Adipocyte (in vitro differentiated cells): ENCODE data around the gene SH3BP2.

Experiments
- DNase-seq: peaks from one replicate; pipeline ENCODE4 v3.0.0-alpha.2; 2015; ENCODE audit warnings: low read depth
- H3K27me3 ChIP-seq: replicated peaks from 2 replicates; pipeline ENCODE4 v1.7.0; 2013; ENCODE audit warnings: mild to moderate bottlenecking, low read length, moderate library complexity; ENCODE audit not compliant: control insufficient read depth, insufficient read depth
- H3K36me3 ChIP-seq: 2 replicates; pipeline ENCODE4 v1.7.0; 2013; ENCODE audit warnings: low read length, mild to moderate bottlenecking, moderate library complexity; ENCODE audit not compliant: control insufficient read depth, insufficient read depth, severe bottlenecking
- H3K4me1 ChIP-seq: 2 replicates; pipeline ENCODE4 v1.7.0; 2013; ENCODE audit warnings: mild to moderate bottlenecking, low read length, moderate library complexity; ENCODE audit not compliant: control insufficient read depth, insufficient read depth
- H3K4me3 ChIP-seq: 2 replicates; pipeline ENCODE4 v1.7.0; 2013; ENCODE audit warnings: mild to moderate bottlenecking, low read length, moderate library complexity
- H3K9ac ChIP-seq: 2 replicates; pipeline ENCODE4 v1.7.0; 2013; ENCODE audit warnings: mild to moderate bottlenecking, low read length, moderate library complexity
- H3K9me3 ChIP-seq: 2 replicates; pipeline ENCODE4 v1.7.0; 2013; ENCODE audit warnings: mild to moderate bottlenecking, low read length, moderate library complexity; ENCODE audit not compliant: control insufficient read depth

SH3BP2 gene

GRCh38 chr4:2827071-2827873, 34.4 kb downstream of the SH3BP2 start:
- Histone ChIP-seq H3K4me3 (no peak overlapping the region), H3K4me1 (no peaks in the 10 kb centered on the region), H3K9ac (no peak overlapping the region), H3K36me3 (peaks cover 76% of the 10 kb centered on the region), H3K9me3 (no peaks in the 10 kb centered on the region), H3K27me3 (no peaks in the 10 kb centered on the region)
- DNase-seq = no peak

GRCh38 chr4:2827874-2828751, 35.2 kb downstream of the SH3BP2 start:
- Histone ChIP-seq H3K9ac (no peak overlapping the region), H3K36me3 (peaks cover 79% of the 10 kb centered on the region), H3K4me3 (no peak overlapping the region), H3K4me1 (no peaks in the 10 kb centered on the region), H3K27me3 (no peaks in the 10 kb centered on the region), H3K9me3 (no peaks in the 10 kb centered on the region)
- no peak for DNase-seq

GRCh38 chr4:2828758-2829181, 35.9 kb downstream of the SH3BP2 start:
- no peak for DNase-seq
- Histone ChIP-seq H3K4me1 (no peaks in the 10 kb centered on the region), H3K36me3 (peaks cover 83% of the 10 kb centered on the region), H3K9ac (no peak overlapping the region), H3K27me3 (no peaks in the 10 kb centered on the region), H3K4me3 (no peak overlapping the region), H3K9me3 (no peaks in the 10 kb centered on the region)

GRCh38 chr4:2829321-2829932, 36.5 kb downstream of the SH3BP2 start:
- no peaks in the 10 kb centered on the region for H3K27me3 ChIP-seq
- no peak overlapping the region for H3K9ac ChIP-seq
- peaks cover 83% of the 10 kb centered on the region for H3K36me3 ChIP-seq
- H3K4me3 ChIP-seq = no peak overlapping the region
- no peaks in the 10 kb centered on the region for H3K9me3 ChIP-seq
- DNase-seq = no peak
- no peaks in the 10 kb centered on the region for H3K4me1 ChIP-seq

GRCh38 chr4:2829933-2830451, 37.1 kb downstream of the SH3BP2 start:
- Histone ChIP-seq H3K4me1 (no peaks in the 10 kb centered on the region), H3K4me3 (no peak overlapping the region), H3K36me3 (peaks cover 83% of the 10 kb centered on the region), H3K9ac (no peak overlapping the region), H3K9me3 (no peaks in the 10 kb centered on the region), H3K27me3 (no peaks in the 10 kb centered on the region)
- no peak for DNase-seq

- H3K4me3 ChIP-seq = no peak overlapping the region
- H3K4me1 ChIP-seq = no peaks in the 10 kb centered on the region
- no peaks in the 10 kb centered on the region for H3K9me3 ChIP-seq
- no peak overlapping the region for H3K9ac ChIP-seq
- H3K27me3 ChIP-seq = no peaks in the 10 kb centered on the region
- peaks cover 77% of the 10 kb centered on the region for H3K36me3 ChIP-seq
- no peak for DNase-seq
Observed at GRCh38 chr4:2830632-2831610, 38.0 kb downstream of the SH3BP2 start.

GRCh38 chr4:2831611-2832308, 38.9 kb downstream of the SH3BP2 start:
- no peak for DNase-seq
- Histone ChIP-seq H3K4me1 (peaks cover 7% of the 10 kb centered on the region), H3K36me3 (peaks cover 75% of the 10 kb centered on the region)

GRCh38 chr4:2832309-2832980, 39.6 kb downstream of the SH3BP2 start:
- peaks cover 69% of the 10 kb centered on the region for H3K36me3 ChIP-seq
- peaks cover 14% of the 10 kb centered on the region for H3K4me1 ChIP-seq
- DNase-seq = no peak
- H3K27me3 ChIP-seq = no peaks in the 10 kb centered on the region
- no peaks in the 10 kb centered on the region for H3K9me3 ChIP-seq
- H3K4me3 ChIP-seq = no peak overlapping the region
- H3K9ac ChIP-seq = no peak overlapping the region

More at GRCh38 chr4:2831611-2832308, 38.9 kb downstream of the SH3BP2 start:
- H3K9ac ChIP-seq = no peak overlapping the region
- no peak overlapping the region for H3K4me3 ChIP-seq
- H3K27me3 ChIP-seq = no peaks in the 10 kb centered on the region
- H3K9me3 ChIP-seq = no peaks in the 10 kb centered on the region

- Histone ChIP-seq H3K36me3 (peaks cover 63% of the 10 kb centered on the region), H3K27me3 (no peaks in the 10 kb centered on the region), H3K9me3 (no peaks in the 10 kb centered on the region), H3K4me1 (peaks cover 21% of the 10 kb centered on the region), H3K4me3 (no peak overlapping the region), H3K9ac (no peak overlapping the region)
- DNase-seq = no peak
Observed at GRCh38 chr4:2832981-2833670, 40.2 kb downstream of the SH3BP2 start.
